Neuronal stem cell (in vitro differentiated cells): ENCODE results near the gene TCF7L2.

ENCODE experiments used
- DNase-seq: peaks from one replicate; pipeline ENCODE4 v3.0.0-alpha.2; 2013; ENCODE audit warnings: low spot score
- H2AFZ ChIP-seq: one replicate; pipeline ENCODE4 v1.6.1; 2013; ENCODE audit warnings: mild to moderate bottlenecking, low read length, inconsistent platforms
- H2AK5ac ChIP-seq: 2 replicates; pipeline ENCODE4 v1.6.1; 2013; ENCODE audit warnings: low read depth, mild to moderate bottlenecking, inconsistent platforms, low read length, moderate library complexity, mixed read lengths
- H2BK120ac ChIP-seq: 2 replicates; pipeline ENCODE4 v1.6.1; 2013; ENCODE audit warnings: low read depth, mild to moderate bottlenecking, inconsistent platforms, low read length, moderate library complexity, mixed read lengths
- H2BK12ac ChIP-seq: one replicate; pipeline ENCODE4 v1.6.1; 2013; ENCODE audit warnings: low read length, inconsistent platforms
- H2BK15ac ChIP-seq: 2 replicates; pipeline ENCODE4 v1.6.1; 2013; ENCODE audit warnings: mild to moderate bottlenecking, low read length, inconsistent platforms, mixed read lengths
- H2BK5ac ChIP-seq: one replicate; pipeline ENCODE4 v1.6.1; 2013; ENCODE audit warnings: inconsistent platforms, mild to moderate bottlenecking, low read length, moderate library complexity
- H3K14ac ChIP-seq: one replicate; pipeline ENCODE4 v1.6.1; 2013; ENCODE audit warnings: low read length, inconsistent platforms
- H3K18ac ChIP-seq: 2 replicates; pipeline ENCODE4 v1.6.1; 2013; ENCODE audit warnings: low read length, inconsistent platforms
- H3K23ac ChIP-seq: 2 replicates; pipeline ENCODE4 v1.6.1; 2013; ENCODE audit warnings: low read depth, mild to moderate bottlenecking, mixed read lengths, low read length, inconsistent platforms; ENCODE audit not compliant: poor library complexity
- H3K27ac ChIP-seq: replicated peaks from 3 replicates; pipeline ENCODE4 v1.5.1; 2013; ENCODE audit warnings: low read length, inconsistent platforms
- H3K27me3 ChIP-seq, 3 experiments: 2 replicates each; pipeline ENCODE4 v1.6.1; 2013; ENCODE audit warnings: low read length in 3 of 3, mild to moderate bottlenecking in 2 of 3, inconsistent platforms in 1 of 3, low read depth in 1 of 3, mixed read lengths in 1 of 3, moderate library complexity in 1 of 3; ENCODE audit not compliant: control insufficient read depth in 3 of 3, insufficient read depth in 3 of 3
- H3K36me3 ChIP-seq, 2 donors: replicated peaks in 1 of 2; 2 replicates each; pipeline ENCODE4 v1.6.1; 2013; ENCODE audit warnings: low read length in 2 of 2; ENCODE audit not compliant: control insufficient read depth in 2 of 2, insufficient read depth in 2 of 2
- H3K4ac ChIP-seq: 2 replicates; pipeline ENCODE4 v1.6.1; 2013; ENCODE audit warnings: inconsistent platforms, mild to moderate bottlenecking, low read length, moderate library complexity
- H3K4me1 ChIP-seq, 2 donors: 1 replicate in 1 of 2; 2 replicates in 1 of 2; pipeline ENCODE4 v1.6.1; 2013; ENCODE audit warnings: low read length in 2 of 2, low read depth in 1 of 2; ENCODE audit not compliant: control insufficient read depth in 2 of 2, insufficient read depth in 1 of 2
- H3K4me2 ChIP-seq: one replicate; pipeline ENCODE4 v1.6.1; 2013; ENCODE audit warnings: mild to moderate bottlenecking, low read length, inconsistent platforms; ENCODE audit not compliant: insufficient read depth, poor library complexity, severe bottlenecking
- H3K4me3 ChIP-seq, 2 donors: 2 replicates each; pipeline ENCODE4 v1.5.1; 2013; ENCODE audit warnings: low read length in 2 of 2, mild to moderate bottlenecking in 2 of 2, inconsistent platforms in 1 of 2, moderate library complexity in 1 of 2
- H3K79me1 ChIP-seq: one replicate; pipeline ENCODE4 v1.6.1; 2013; ENCODE audit warnings: low read depth, mild to moderate bottlenecking, inconsistent platforms, low read length, moderate library complexity
- H3K9ac ChIP-seq: one replicate; pipeline ENCODE4 v1.6.1; 2013; ENCODE audit warnings: mild to moderate bottlenecking, low read depth, low read length, inconsistent platforms; ENCODE audit not compliant: poor library complexity
- H3K9me3 ChIP-seq, 2 donors: replicated peaks in 1 of 2; 2 replicates each; pipeline versions ENCODE3 to v1.6.1; 2013; ENCODE audit warnings: low read length in 2 of 2, mild to moderate bottlenecking in 2 of 2, inconsistent platforms in 1 of 2, low read depth in 1 of 2, mixed read lengths in 1 of 2, moderate library complexity in 1 of 2; ENCODE audit not compliant: control insufficient read depth in 2 of 2, insufficient read depth in 1 of 2
- H4K8ac ChIP-seq: one replicate; pipeline ENCODE4 v1.6.1; 2013; ENCODE audit warnings: low read depth, mild to moderate bottlenecking, inconsistent platforms, low read length, moderate library complexity
- H4K91ac ChIP-seq: one replicate; pipeline ENCODE4 v1.6.1; 2013; ENCODE audit warnings: low read length, low read depth, mild to moderate bottlenecking, inconsistent platforms; ENCODE audit not compliant: poor library complexity
- WGBS, 2 donors: extraction: QIAGEN DNeasy Blood & Tissue Kit; methylation state at CpG; one replicate each; pipeline ENCODE4 v1.1.7; 2013; ENCODE audit warnings: missing lambda C conversion rate in 2 of 2, mixed read lengths in 1 of 2; ENCODE audit not compliant: insufficient read length in 2 of 2, insufficient replicate concordance in 1 of 2; ENCODE audit errors: extremely low coverage in 2 of 2; 5-methylcytosine and 5-hydroxymethylcytosine counted together

The TCF7L2 gene

DNA sequence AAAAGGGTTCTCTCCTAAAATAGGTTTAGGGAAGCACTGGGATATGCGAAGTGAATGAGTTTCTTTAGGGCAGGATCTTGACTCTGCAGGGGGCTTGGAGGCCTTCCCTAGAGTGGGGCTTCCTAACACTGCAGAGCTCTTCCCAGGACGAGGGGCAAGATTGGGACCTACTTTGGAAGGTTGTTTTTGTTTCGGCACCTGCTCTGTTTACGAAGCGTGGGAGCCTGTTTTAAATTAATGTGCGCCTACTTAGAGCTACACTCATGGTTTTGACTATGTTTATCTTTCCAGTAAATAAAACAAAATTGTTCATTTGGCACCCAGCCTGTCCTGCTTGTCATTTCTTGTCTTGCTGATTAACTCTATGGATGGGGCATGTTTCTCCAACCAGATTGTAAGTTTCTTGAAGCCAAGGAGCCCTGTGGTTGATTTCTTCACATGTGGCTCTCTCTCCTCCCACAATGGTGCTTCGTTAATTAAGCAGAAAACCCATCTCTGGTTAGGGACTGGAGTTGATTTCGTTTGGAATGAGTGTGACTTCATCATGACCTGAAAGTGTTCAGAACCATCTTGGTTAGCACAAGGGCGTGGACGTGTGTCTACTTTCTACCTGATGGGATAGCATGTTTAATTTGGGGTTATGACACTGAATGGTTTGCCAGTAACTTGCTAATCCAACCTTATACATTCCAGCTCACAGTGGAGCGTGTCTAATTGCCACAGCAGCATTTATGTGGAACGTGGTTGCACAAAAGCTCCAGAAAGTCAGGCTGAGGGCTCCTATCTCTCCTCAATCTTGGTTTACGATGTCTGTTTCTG, 98.1 kb downstream of the TCF7L2 start:
- H3K27ac ChIP-seq: peak overlapping the region; percentile 41
- peaks cover 9 to 29% of the 10 kb centered on the region in 2 donors for H3K4me1 ChIP-seq
- peaks cover 2 to 27% of the 10 kb centered on the region in 2 donors for H3K36me3 ChIP-seq

DNA sequence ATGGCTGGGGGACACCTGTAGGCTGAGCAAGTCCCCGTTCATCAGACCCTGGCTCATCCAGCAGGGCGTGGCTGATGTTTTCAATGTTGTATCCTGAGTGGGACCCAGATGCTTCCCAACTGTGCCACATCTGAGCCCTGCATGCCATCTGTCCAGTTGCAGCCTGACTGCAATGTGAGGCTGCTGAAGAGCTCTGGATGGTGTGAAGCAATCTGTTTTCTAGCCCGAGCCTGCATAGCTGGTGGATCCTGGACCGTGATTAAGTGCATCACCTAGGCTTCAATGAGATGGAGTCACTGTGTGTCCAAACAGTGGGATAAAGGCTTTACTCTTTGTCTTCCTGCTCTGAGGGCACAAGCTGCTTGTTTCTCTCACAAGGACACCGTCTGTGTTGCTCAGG, 99.8 kb downstream of the TCF7L2 start:
- no peak overlapping the region for H2BK5ac ChIP-seq
- peaks cover 2 to 17% of the 10 kb centered on the region in 2 donors for H3K36me3 ChIP-seq
- H3K27ac ChIP-seq: no peak overlapping the region
- WGBS, 2 donors: no CpG with 5 or more reads among the region's 5 CpGs
- H2AK5ac ChIP-seq: no peak overlapping the region
- no peak overlapping the region for H2BK120ac ChIP-seq
- no peak for DNase-seq
- no peak overlapping the region for H3K4me2 ChIP-seq
- H3K4me1 ChIP-seq: peaks cover 21 to 32% of the 10 kb centered on the region in 2 donors
- peaks cover 11% of the 10 kb centered on the region for H3K79me1 ChIP-seq
- H3K14ac ChIP-seq: no peak overlapping the region
- H3K4ac ChIP-seq: no peak overlapping the region
- no peak overlapping the region for H3K4me3 ChIP-seq
- H2BK15ac ChIP-seq: no peak overlapping the region
- no peak overlapping the region for H4K91ac ChIP-seq
- H4K8ac ChIP-seq: no peak overlapping the region
- no peak overlapping the region for H2AFZ ChIP-seq
- H2BK12ac ChIP-seq: no peak overlapping the region
- no peak overlapping the region for H3K18ac ChIP-seq
- H3K9ac ChIP-seq: no peak overlapping the region
- no peak overlapping the region for H3K23ac ChIP-seq
- H3K27me3 ChIP-seq: no peaks in the 10 kb centered on the region
- H3K9me3 ChIP-seq: no peaks in the 10 kb centered on the region

More for the DNA sequence above, 98.1 kb downstream of the TCF7L2 start:
- H2BK12ac ChIP-seq: no peak overlapping the region
- no peak overlapping the region for H3K18ac ChIP-seq
- no peak overlapping the region for H3K4ac ChIP-seq
- H3K4me2 ChIP-seq: no peak overlapping the region
- no CpG with 5 or more reads among the region's 13 CpGs for WGBS, 2 donors
- H3K4me3 ChIP-seq: no peak overlapping the region
- no peak overlapping the region for H2BK5ac ChIP-seq
- no peak overlapping the region for H3K14ac ChIP-seq
- H3K79me1 ChIP-seq: peaks cover 9% of the 10 kb centered on the region
- H4K8ac ChIP-seq: no peak overlapping the region
- no peak overlapping the region for H4K91ac ChIP-seq
- no peak for DNase-seq
- no peak overlapping the region for H2BK120ac ChIP-seq
- no peak overlapping the region for H2AK5ac ChIP-seq
- H2BK15ac ChIP-seq: no peak overlapping the region
- H3K23ac ChIP-seq: no peak overlapping the region
- H2AFZ ChIP-seq: no peak overlapping the region
- H3K9ac ChIP-seq: no peak overlapping the region
- H3K9me3 ChIP-seq: no peaks in the 10 kb centered on the region
- no peaks in the 10 kb centered on the region for H3K27me3 ChIP-seq

DNA sequence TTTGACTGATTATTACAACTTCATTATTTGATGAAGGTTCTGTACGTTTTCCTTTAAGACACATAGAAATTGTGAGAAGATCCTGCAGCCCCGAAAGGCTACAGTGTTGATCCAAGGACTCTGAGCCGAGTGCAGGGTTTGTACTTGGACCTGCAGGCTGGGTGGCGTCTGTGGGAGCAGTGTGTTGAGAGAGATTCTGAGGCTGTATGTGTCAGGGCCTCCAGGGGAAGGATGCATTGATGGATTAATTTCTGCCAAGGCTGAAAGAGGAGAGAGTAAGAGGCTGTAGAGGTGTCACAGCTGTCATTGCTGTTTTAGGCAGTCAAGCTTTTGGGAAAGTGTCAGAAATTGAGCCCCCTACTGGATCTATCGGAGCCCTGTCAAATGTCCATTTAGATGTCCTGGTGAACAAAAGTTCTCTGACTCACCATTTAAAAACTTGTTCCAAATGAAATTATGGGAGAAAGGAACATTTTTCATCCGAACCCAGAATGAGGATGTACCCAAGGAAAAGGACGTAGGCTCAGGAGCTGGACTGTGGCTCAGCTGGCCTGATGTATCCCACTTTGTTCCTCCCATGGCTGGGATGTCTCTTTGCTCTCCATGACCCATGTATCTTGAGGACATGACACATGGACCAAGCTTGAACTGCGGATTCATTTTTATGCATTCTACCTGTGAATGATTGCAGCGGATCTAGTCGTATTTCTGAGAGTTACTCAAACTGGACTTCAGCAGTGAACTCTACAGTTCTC, 102.2 kb downstream of the TCF7L2 start:
- H3K9me3 ChIP-seq: no peaks in the 10 kb centered on the region
- no peak overlapping the region for H2BK120ac ChIP-seq
- H2BK5ac ChIP-seq: no peak overlapping the region
- no peak overlapping the region for H3K9ac ChIP-seq
- no peak overlapping the region for H4K8ac ChIP-seq
- H3K4me1 ChIP-seq: peaks cover 26 to 38% of the 10 kb centered on the region in 2 donors
- H3K14ac ChIP-seq: no peak overlapping the region
- H3K18ac ChIP-seq: no peak overlapping the region
- H3K4me2 ChIP-seq: no peak overlapping the region
- H3K4ac ChIP-seq: no peak overlapping the region
- no peak overlapping the region for H2AFZ ChIP-seq
- no peak overlapping the region for H2AK5ac ChIP-seq
- no CpG with 5 or more reads among the region's 10 CpGs for WGBS, 2 donors
- H3K23ac ChIP-seq: no peak overlapping the region
- no peak overlapping the region for H3K4me3 ChIP-seq
- H2BK12ac ChIP-seq: no peak overlapping the region
- peaks cover 8% of the 10 kb centered on the region for H3K79me1 ChIP-seq
- peaks cover 0 to 15% of the 10 kb centered on the region in 2 donors for H3K36me3 ChIP-seq
- DNase-seq: no peak
- H3K27me3 ChIP-seq: no peaks in the 10 kb centered on the region
- H4K91ac ChIP-seq: no peak overlapping the region
- H3K27ac ChIP-seq: no peak overlapping the region
- H2BK15ac ChIP-seq: no peak overlapping the region

DNA sequence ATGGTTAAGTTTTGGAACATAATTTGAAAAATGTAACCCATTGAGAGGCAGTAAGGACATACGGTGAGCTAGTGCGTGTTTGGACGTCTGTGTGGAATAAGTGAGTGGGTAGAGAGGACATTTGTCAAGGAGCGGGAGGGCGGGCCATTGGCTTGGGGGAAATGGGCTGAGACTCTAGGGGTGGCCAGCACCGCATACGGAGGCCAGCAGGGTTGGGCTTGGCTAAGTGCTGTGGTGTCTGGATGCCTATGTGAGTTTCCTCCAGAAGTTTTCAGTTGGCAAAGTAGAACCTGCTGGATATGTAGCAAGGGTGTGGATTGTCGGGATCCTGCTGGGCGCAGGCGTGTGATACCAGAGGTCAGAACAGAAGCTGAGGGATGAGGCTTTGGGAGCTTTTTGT, 103.0 kb downstream of the TCF7L2 start:
- WGBS, 2 donors: no CpG with 5 or more reads among the region's 10 CpGs
- peaks cover 29 to 38% of the 10 kb centered on the region in 2 donors for H3K4me1 ChIP-seq
- H3K4me2 ChIP-seq: no peak overlapping the region
- no peak overlapping the region for H3K9ac ChIP-seq
- no peak overlapping the region for H3K14ac ChIP-seq
- no peak overlapping the region for H2BK15ac ChIP-seq
- no peak overlapping the region for H2BK12ac ChIP-seq
- H4K91ac ChIP-seq: no peak overlapping the region
- no peak overlapping the region for H2BK5ac ChIP-seq
- no peaks in the 10 kb centered on the region for H3K9me3 ChIP-seq
- no peak overlapping the region for H4K8ac ChIP-seq
- H2AK5ac ChIP-seq: no peak overlapping the region
- H3K36me3 ChIP-seq: peaks cover 0 to 15% of the 10 kb centered on the region in 2 donors
- H3K27ac ChIP-seq: no peak overlapping the region
- peak overlapping the region; percentile 1 for H3K18ac ChIP-seq
- H3K4ac ChIP-seq: no peak overlapping the region
- DNase-seq: no peak
- no peaks in the 10 kb centered on the region for H3K27me3 ChIP-seq
- no peak overlapping the region for H3K4me3 ChIP-seq
- H3K23ac ChIP-seq: no peak overlapping the region
- no peak overlapping the region for H2AFZ ChIP-seq
- peaks cover 8% of the 10 kb centered on the region for H3K79me1 ChIP-seq
- no peak overlapping the region for H2BK120ac ChIP-seq
